GM18508 (cell line): ENCODE data around the gene STPG3.
"Not testable (repeated sequence)": the region's sequence is repeated elsewhere in the genome, so short reads cannot be mapped to it uniquely, and the experiment has no call there.

Experiments
- ATAC-seq: cut with Tn5 transposase; IDR thresholded peaks from one replicate; pipeline ENCODE4 v1.9.1; 2021; ENCODE audit warnings: moderate number of reproducible peaks; ENCODE audit not compliant: insufficient read depth, unreplicated experiment

The STPG3 gene

DNA sequence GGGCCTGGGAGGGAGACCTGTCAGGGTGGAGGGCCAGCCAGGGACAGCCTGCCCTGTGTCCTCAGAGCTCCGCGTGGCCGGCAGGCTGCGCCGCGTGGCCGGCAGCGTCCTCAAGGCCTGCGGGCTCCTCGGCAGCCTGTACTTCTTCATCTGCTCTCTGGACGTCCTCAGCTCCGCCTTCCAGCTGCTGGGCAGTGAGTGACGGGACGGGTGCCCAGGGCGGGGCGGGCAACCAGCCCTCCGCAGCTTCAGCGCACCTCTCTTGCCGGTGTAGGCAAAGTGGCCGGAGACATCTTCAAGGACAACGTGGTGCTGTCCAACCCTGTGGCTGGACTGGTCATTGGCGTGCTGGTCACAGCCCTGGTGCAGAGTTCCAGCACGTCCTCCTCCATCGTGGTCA, 18.6 kb upstream of the STPG3 start:
- ATAC-seq: no peak

DNA sequence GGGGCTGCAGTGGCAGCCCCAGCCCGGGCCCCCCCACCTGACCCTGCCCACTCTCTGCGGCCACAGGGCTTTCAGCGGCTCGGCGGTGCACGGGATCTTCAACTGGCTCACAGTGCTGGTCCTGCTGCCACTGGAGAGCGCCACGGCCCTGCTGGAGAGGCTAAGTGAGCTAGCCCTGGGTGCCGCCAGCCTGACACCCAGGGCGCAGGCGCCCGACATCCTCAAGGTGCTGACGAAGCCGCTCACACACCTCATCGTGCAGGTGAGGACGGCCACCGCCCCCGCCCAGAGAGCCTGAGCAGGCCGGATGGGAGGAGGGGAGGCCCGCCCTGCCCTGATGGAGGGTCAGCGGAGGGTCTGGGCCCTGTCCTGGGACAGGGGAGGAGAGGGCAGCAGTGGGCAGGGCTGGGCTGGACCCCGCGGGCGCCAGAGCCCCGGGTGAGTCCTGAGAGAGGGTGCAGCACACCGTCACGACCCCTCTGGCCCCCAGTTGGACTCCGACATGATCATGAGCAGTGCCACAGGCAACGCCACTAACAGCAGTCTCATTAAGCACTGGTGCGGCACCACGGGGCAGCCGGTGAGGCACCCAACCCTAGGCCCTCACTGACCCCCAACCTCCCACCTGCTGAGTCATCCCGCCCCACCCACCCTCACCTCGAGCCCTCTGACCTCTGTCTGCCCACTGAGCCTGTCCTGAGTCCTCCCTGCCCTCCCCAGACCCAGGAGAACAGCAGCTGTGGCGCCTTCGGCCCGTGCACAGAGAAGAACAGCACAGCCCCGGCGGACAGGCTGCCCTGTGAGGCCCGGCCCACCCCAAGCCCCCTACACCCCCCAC, 17.7 kb upstream of the STPG3 start:
- no peak for ATAC-seq

DNA sequence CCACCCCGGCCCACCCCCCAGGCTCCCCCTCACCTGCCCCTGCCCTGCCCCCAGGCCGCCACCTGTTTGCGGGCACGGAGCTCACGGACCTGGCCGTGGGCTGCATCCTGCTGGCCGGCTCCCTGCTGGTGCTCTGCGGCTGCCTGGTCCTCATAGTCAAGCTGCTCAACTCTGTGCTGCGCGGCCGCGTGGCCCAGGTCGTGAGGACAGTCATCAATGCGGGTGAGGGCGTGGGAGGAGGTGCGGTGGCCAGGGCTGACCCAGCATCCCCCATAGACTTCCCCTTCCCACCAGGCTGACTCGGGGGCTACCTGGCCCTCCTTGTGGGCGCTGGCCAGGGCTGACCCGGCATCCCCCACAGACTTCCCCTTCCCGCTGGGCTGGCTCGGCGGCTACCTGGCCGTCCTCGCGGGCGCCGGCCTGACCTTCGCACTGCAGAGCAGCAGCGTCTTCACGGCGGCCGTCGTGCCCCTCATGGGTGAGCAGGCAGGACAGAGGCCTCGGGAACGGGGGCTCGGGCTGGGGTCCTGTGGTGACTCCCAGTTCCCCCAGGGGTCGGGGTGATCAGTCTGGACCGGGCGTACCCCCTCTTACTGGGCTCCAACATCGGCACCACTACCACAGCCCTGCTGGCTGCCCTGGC, 16.9 kb upstream of the STPG3 start:
- no peak for ATAC-seq

DNA sequence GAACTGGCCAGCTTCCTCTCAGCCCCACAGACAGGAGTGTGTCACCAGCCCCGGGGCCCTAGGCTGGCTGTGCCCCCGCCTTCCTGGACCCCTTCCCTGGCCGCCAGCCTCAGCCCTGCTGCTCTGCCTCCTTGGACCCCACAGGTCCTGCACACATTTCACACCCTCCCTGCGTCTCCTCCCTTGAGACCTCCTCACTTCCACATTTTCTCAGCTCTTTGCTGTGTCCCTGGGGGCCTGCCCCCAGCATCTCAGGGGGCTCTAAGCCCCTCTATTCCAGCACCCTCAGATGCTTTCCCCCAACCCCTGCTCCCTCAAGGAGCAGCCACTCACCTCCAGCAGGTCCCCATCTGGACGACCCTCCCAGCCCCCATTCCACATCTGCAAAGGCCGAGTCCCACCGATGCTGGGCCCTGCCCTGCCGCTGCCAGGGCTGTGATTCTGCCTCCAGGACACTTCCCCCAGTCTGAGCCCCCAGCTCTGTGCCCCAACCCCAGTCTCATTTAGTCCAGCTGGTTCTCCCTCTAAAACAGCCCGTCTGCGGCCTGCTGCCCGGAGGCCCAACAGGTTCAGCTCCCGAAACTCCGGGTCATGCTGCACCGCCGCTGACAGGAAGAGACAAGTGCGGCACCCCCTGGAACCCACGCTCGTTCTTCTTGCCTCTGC, 16.2 kb upstream of the STPG3 start:
- ATAC-seq: no peak

DNA sequence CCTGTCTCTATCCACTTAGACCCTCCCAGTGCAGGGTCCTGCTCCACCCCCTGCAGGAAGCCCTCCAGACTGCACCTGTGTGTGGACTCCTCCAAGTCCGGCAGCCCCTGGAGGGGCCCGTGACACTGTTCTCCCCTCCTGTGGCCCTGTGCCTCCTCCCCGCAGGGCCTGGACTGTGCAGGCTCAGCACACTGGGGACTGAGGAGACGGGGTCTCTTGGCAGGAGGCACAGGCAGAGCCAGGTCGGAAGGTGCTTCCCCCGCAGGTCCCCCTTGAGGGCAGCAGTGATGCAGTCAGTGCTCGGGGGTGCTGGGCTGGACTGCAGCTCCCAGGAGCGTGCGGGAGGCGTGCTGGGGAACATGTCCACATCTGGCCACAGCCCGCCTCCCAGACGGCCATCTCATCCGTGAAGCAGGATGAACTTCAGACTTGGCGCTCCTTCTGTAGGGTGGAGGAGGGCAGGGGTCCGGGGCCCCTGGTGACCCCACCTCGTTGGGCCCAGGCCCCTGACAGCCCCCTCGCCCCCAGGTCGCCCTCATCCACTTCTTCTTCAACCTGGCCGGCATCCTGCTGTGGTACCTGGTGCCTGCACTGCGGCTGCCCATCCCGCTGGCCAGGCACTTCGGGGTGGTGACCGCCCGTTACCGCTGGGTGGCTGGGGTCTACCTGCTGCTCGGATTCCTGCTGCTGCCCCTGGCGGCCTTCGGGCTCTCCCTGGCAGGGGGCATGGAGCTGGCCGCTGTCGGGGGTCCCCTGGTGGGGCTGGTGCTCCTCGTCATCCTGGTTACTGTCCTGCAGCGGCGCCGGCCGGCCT, 15.5 kb upstream of the STPG3 start:
- ATAC-seq: no peak

DNA sequence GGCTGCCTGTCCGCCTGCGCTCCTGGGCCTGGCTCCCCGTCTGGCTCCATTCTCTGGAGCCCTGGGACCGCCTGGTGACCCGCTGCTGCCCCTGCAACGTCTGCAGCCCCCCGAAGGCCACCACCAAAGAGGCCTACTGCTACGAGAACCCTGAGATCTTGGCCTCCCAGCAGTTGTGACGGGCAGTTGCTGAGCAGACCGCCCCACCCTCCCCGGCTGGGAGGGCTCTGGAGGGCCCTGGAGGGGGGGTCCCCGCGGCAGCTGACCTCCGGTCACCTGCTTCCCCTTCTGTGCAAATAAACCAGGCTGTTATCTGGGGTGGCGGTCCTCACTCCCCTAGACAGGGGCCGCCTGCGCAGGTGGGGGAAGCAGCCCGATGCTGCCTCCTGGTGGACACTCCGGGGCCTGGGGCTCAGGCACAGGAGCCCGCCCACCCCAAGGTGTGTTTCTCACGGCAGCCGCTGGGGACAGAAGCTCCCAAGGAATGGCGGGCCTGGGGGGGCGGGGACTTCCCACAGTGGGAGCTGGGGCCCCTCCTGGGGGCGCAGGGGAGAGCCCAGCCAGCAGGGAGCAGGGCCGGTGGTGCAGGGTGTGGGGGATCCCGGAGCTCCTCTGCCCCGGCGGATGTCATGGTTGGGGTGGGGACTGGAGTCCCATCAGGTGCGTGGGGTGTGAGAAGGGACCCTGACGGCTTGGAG, 14.7 kb upstream of the STPG3 start:
- ATAC-seq: no peak

DNA sequence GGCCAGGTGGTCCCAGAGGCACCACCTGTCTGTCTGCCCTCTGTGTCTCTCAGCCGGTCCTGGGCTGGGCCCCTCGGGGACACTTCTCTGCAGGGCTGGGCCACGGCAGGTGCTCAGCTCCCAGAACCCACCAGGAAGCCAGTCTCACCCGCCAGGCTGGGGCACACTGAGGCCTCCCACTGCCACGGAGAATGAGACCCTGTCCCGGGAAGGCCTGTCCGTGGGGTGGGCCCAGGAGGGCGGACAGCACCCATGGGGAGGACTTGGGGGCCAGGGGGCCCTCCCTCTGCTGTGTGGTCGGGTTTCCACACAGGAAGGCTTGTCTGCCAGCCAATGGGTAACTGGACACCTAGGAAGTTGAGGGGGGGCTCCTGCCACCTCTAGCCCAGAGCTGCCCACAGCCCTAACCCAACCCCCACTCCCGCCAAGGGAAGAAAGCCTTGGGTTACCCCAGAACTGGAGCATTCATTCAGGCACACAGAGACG, 14.1 kb upstream of the STPG3 start:
- ATAC-seq: no peak

DNA sequence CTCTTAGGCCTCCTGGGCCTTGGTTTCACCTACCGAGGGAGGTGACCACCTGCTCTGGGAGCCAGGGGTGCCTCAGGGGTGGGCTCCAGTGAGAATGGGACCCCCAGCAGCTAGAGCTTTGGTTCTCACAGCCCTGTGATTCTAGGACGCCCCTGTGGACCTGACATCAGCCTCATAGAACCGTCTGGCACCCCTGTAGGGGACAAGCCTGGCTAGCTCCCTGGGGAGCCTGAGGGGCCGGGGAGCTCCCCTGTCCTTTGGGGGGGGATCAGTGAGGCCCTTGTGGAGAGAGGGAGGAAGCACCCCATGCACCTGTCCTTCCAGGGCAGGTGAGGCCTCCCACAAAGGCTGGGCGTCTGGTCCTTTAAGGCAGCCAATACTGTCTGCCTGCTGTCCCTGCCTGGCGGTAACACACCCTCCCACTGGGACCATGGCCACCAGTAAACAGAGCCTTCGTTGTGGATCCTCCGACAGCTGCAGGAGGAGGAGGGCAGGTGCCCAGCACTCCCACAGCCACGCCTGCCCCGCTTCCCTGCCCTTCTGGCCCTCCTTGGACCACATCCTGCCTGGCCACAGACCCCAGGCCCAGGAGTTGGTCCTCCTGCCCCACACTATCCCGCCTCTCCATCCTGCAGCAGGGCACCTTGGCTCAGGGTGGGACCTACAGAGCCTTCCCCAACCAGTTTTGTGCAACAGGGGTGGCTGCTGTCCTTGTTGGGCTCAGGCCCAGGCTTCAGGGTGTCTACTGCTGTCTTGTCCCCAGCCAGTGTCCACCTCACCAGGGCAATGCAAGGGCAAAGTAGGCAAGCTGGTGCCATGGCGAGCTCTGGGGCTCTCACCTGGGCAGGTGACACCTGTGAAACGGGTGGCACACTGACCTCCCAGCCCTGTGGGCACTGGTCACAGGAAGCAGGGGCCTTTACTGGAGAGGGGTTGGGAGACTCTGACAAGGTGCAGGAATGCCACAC, 13.0 kb upstream of the STPG3 start:
- no peak for ATAC-seq

DNA sequence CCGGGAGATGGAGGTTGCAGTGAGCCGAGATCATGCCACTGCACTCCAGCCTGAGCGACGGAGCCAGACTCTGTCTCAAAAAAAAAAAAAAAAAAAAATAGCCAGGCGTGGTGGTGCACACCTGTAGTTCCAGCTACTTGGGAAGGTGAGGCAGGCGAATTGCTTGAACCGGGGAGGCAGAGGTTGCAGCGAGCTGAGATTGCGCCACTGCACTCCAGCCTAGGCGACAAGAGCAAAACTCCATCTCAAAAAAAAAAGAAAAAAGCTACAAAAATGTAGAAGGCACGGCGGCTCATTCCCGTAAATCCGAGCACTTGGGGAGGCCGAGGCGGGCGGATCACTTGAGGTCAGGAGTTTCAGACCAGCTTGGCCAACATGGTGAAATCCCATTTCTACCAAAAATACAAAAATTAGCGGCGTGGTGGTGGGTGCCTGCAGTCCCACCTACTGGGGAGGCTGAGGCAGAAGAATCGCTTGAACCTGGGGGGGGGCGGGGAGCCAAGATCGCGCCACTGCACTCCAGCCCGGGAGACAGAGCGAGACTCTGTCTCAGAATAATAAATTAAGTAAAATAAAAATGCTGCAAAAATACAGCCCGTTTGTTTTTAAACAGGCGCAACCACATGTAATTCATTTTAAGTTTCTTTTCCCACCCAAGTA, 11.4 kb upstream of the STPG3 start:
- not testable (repeated sequence) for ATAC-seq

DNA sequence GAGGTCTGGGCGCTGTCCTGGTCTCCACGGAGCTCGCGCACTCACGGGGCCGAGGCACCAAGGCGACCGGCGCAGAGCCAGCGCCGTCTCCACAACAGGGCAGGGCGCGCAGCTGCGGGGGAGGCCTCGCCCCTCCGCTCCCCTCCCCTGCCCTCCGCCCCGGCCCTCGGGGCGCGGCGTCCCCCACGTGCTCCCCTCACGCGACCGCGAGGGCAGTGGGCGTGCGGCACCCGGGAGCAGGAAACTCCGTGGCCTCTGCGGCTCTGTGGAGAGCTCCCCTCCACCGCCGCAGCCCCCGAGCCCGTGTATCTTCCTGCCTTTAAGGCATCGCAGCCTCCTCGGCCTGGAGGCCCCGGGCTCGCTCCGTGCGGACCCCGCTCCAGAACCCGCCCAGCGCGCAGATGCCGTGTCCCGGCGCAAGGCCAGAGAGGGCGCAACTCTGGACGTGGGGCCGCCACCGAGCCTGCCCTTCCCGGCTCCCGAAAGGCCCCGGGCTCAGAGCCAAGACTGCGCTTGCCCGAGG, 10.7 kb upstream of the STPG3 start:
- ATAC-seq: peak; percentile 1

DNA sequence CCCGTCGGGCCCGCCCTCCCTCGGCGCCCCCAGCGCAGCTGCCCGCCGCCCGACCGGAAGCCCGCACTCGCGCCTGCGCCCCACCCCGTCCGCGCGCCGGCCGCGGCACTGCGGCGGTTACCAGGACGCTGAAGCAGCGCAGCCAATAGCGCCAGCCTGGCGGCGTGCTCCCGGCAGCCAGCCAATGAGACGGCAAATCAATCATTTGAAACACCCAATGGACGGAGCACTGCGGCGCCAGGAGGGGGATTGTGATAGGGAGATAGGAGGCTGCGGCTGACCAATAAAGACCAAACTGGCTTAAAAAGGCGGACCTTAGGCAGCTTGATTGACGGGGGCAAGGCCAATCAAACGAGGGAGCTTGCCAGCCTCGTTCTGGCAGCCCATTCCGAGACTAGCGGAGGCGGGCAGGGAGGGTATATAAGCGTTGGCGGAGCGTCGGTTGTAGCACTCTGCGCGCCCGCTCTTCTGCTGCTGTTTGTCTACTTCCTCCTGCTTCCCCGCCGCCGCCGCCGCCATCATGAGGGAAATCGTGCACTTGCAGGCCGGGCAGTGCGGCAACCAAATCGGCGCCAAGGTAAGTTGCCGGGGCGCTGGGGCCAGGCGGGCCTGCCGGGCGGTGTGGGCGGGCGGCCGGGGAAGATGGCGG, 10.1 kb upstream of the STPG3 start, which contains the start of gene TUBB4B:
TSS of gene TUBB4B (plus strand) at position 447 of the 649 bp plus-strand sequence. CDS start at position 521, 74 bp downstream.
- ATAC-seq: peak; percentile 71

DNA sequence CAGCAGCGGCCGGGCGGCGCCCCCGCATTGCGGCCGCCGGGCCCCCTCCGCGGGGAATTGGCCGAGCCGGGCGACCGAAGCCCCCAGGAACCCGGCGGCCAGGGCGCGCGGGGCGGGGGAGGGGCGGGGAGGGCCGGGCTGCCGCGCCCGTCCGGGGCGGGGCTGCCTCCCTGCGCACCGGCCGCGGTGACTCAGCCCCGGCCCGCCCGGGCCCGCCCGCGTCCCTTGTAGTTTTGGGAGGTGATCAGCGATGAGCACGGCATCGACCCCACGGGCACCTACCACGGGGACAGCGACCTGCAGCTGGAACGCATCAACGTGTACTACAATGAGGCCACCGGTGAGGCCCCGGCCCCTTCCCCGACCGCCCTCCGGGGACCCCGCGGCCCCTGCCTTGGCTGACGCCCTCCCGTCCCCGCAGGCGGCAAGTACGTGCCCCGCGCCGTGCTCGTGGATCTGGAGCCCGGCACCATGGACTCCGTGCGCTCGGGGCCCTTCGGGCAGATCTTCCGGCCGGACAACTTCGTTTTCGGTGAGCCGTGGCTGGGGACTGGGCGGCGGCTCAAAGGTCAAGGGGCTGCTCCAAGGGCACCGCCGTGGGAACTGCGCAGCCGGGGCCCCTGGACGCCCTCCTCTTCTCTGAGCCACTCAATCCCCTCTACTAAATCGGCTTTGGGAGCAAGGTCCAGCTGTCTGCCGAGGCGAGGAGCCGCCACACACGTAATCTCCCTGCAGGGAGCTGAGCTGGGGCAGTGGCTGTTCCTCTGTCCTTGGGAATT, 9.4 kb upstream of the STPG3 start:
- ATAC-seq: no peak

DNA sequence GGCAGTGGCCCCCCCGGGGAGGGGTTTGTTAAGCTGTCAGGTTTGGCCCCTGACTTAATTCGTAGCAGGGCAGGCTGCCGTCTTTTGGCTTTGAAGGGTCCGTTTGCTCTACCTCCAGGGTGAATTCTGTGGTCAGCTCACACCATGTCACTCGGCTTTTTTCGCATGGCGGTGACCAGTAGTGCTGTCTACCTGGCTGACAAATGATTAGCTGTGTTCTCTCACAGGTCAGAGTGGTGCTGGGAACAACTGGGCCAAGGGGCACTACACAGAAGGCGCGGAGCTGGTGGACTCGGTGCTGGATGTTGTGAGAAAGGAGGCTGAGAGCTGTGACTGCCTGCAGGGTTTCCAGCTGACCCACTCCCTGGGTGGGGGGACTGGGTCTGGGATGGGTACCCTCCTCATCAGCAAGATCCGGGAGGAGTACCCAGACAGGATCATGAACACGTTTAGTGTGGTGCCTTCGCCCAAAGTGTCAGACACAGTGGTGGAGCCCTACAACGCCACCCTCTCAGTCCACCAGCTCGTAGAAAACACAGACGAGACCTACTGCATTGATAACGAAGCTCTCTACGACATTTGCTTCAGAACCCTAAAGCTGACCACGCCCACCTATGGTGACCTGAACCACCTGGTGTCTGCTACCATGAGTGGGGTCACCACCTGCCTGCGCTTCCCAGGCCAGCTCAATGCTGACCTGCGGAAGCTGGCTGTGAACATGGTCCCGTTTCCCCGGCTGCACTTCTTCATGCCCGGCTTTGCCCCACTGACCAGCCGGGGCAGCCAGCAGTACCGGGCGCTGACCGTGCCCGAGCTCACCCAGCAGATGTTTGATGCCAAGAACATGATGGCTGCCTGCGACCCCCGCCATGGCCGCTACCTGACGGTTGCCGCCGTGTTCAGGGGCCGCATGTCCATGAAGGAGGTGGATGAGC, 8.6 kb upstream of the STPG3 start:
- ATAC-seq: no peak

DNA sequence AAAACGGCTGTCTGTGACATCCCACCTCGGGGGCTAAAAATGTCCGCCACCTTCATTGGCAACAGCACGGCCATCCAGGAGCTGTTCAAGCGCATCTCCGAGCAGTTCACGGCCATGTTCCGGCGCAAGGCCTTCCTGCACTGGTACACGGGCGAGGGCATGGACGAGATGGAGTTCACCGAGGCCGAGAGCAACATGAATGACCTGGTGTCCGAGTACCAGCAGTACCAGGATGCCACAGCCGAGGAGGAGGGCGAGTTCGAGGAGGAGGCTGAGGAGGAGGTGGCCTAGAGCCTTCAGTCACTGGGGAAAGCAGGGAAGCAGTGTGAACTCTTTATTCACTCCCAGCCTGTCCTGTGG, 7.8 kb upstream of the STPG3 start:
- not testable (repeated sequence) for ATAC-seq

DNA sequence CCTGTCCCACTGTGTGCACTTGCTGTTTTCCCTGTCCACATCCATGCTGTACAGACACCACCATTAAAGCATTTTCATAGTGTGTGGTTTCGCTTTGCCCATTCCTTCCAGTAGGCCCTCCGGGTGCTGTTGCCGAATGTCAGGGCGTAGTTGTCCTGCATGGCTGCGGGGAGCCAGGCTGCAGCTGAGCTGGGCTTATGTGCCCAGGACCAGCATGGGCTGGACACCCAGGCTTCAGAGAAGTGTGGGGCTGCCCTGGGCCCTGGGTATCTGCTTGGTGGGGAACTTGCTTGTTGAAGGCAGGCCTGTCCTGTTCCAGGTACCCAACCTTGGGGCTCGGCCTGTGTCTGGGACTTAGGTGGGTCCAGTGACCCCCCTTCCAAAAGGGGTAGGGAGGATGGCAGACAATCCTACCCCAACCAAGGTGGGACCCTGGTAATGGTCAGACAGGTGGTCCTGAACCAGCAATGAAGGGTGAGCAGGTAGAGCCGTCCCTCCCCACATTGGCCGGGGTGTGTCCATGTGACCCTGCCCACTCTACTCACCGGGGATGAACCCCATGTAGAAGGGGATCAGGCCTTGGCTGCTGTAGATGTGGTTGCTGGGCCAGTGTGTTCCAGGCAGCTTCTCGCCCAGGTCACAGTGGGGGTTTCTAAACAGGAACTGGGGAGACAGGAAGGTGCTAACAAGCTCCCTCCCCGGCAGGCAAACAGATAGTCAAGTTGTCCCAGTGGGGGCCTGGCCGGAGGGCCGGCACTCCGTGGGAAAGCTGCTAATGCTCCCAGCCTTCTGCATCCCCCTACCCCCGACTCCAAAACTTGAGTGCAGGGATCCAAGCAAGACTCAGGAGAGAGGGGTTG, 7.2 kb upstream of the STPG3 start:
- no peak for ATAC-seq
